Measurements from ENCODE around the gene MROH7.

The MROH7 gene

DNA sequence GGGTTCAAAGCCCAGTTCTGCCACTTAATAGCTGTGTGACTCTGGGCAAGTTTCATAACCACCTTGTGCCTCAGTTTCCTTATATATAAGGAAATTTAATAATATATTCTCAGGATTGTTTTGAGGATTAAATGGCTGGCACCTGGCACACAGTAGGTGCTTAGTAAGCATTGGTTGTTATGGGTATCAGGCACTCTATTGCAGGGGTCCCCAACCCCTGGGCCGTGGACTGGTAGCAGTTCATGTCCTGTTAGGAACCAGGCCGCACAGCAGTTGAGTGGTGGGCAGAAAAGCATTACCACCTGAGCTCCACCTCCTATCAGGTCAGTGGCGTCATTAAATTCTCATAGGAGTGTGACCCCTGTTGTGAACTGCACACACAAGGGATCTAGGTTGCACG is 104.3 kb downstream of the MROH7 start:
- Mint-ChIP-seq H3K4me1 (no peaks in the 10 kb centered on the region), H3K36me3 (peaks cover 28% of the 10 kb centered on the region), H3K4me3 (no peak overlapping the region), H3K9me3 (no peaks in the 10 kb centered on the region), H3K27me3 (no peaks in the 10 kb centered on the region), H3K27ac (no peak overlapping the region)
- no peak for ATAC-seq

GRCh38 chr1:54748094-54748835 is 106.7 kb downstream of the MROH7 start:
- Mint-ChIP-seq H3K4me1 (no peaks in the 10 kb centered on the region), H3K9me3 (no peaks in the 10 kb centered on the region), H3K4me3 (no peak overlapping the region), H3K36me3 (peaks cover 10% of the 10 kb centered on the region), H3K27me3 (no peaks in the 10 kb centered on the region), H3K27ac (no peak overlapping the region)
- ATAC-seq = no peak

GRCh38 chr1:54750596-54750995 is 109.0 kb downstream of the MROH7 start:
- H3K27me3 Mint-ChIP-seq = no peaks in the 10 kb centered on the region
- no peaks in the 10 kb centered on the region for H3K9me3 Mint-ChIP-seq
- ATAC-seq = no peak
- no peak overlapping the region for H3K4me3 Mint-ChIP-seq
- no peaks in the 10 kb centered on the region for H3K4me1 Mint-ChIP-seq
- H3K27ac Mint-ChIP-seq = no peak overlapping the region
- no peaks in the 10 kb centered on the region for H3K36me3 Mint-ChIP-seq

GRCh38 chr1:54751426-54751825 is 109.8 kb downstream of the MROH7 start:
- ATAC-seq = no peak
- Mint-ChIP-seq H3K9me3 (no peaks in the 10 kb centered on the region), H3K27ac (no peak overlapping the region), H3K27me3 (no peaks in the 10 kb centered on the region), H3K4me3 (no peak overlapping the region), H3K36me3 (peaks cover 2% of the 10 kb centered on the region), H3K4me1 (no peaks in the 10 kb centered on the region)

DNA sequence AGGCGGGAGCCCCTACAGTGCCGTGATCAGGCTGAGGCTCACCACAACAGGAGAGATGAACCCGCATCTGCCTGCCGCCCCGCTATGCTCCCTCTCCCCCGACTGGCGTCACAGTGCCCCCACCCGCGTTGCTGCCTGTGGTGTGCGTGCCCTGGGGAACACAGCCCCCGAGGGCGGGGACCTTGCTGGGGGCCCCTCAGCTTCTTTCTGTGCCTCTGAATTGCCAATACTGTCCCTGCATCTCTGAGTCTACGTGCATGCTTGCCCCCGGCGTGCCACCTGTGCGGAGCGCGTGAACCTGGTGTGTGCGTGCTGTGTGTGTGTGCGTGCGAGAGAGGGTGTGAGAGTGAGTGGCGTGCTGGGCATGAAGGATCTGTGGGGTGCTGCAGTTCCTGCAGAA is 112.5 kb downstream of the MROH7 start:
- Mint-ChIP-seq H3K9me3 (no peaks in the 10 kb centered on the region), H3K4me1 (no peaks in the 10 kb centered on the region), H3K36me3 (peaks cover 28% of the 10 kb centered on the region), H3K4me3 (no peak overlapping the region), H3K27ac (no peak overlapping the region), H3K27me3 (no peaks in the 10 kb centered on the region)
- peak; percentile 16 for ATAC-seq

DNA sequence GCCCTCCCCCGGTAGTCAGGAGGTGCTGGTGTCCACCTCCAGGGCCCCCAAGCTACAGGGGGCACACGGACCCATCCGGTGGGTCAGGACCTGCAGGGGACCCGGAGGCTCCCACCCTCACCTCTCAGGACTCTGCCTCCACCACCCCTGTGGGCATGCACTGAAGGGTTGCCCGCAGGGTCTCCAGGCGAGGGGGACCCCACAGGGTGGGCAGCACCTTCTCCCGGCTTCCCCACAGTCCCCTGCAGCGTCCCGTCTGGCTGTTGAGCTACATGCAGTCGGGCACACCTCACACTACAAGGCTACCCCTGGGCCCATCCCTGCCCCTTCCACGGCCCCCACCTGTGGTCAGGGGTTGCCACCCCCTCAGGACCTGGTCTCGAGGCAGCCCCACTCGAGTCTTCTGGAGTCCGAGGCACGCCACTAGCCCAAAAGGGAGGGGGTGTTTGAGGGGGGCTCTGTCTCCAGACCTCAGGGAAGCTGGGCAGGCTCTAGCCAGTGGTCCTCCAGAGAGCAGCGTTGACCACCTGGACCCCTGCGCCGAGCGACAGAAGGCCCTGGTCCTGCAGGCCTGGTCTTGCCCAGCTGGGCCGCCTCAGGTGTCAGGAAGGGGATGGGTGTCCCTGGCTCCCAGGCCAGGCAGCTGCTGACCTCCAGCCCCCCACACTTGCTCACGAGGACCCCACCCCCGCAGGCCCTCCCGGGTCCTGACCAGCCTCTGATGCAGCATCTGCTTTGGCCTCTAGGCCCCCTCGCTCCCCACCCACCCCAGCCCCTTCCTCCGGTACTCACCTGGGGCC is 113.1 kb downstream of the MROH7 start:
- Mint-ChIP-seq H3K27me3 (no peaks in the 10 kb centered on the region), H3K4me3 (no peak overlapping the region), H3K36me3 (peaks cover 33% of the 10 kb centered on the region), H3K27ac (no peak overlapping the region), H3K9me3 (no peaks in the 10 kb centered on the region), H3K4me1 (no peaks in the 10 kb centered on the region)
- ATAC-seq = peak; percentile 6

GRCh38 chr1:54757833-54758232 is 116.2 kb downstream of the MROH7 start:
- no peak overlapping the region for H3K4me3 Mint-ChIP-seq
- no peak for ATAC-seq
- no peaks in the 10 kb centered on the region for H3K9me3 Mint-ChIP-seq
- peaks cover 33% of the 10 kb centered on the region for H3K36me3 Mint-ChIP-seq
- no peaks in the 10 kb centered on the region for H3K27me3 Mint-ChIP-seq
- peaks cover 15% of the 10 kb centered on the region for H3K4me1 Mint-ChIP-seq
- H3K27ac Mint-ChIP-seq = no peak overlapping the region

- Mint-ChIP-seq H3K9me3 (no peaks in the 10 kb centered on the region), H3K4me1 (peaks cover 21% of the 10 kb centered on the region), H3K4me3 (no peak overlapping the region), H3K27ac (no peak overlapping the region), H3K36me3 (peaks cover 33% of the 10 kb centered on the region), H3K27me3 (no peaks in the 10 kb centered on the region)
- no peak for ATAC-seq
Measured at GRCh38 chr1:54758678-54759348, 117.2 kb downstream of the MROH7 start.
